ENCODE data around the gene NUP188. TPM values are rescaled to one million over a fixed set of nuclear protein-coding genes. Genes with fewer than 3 reads are reported as not detected.

NUP188 gene
- total RNA-seq, 1 experiment from 2014 or later, result 98.9 TPM

DNA sequence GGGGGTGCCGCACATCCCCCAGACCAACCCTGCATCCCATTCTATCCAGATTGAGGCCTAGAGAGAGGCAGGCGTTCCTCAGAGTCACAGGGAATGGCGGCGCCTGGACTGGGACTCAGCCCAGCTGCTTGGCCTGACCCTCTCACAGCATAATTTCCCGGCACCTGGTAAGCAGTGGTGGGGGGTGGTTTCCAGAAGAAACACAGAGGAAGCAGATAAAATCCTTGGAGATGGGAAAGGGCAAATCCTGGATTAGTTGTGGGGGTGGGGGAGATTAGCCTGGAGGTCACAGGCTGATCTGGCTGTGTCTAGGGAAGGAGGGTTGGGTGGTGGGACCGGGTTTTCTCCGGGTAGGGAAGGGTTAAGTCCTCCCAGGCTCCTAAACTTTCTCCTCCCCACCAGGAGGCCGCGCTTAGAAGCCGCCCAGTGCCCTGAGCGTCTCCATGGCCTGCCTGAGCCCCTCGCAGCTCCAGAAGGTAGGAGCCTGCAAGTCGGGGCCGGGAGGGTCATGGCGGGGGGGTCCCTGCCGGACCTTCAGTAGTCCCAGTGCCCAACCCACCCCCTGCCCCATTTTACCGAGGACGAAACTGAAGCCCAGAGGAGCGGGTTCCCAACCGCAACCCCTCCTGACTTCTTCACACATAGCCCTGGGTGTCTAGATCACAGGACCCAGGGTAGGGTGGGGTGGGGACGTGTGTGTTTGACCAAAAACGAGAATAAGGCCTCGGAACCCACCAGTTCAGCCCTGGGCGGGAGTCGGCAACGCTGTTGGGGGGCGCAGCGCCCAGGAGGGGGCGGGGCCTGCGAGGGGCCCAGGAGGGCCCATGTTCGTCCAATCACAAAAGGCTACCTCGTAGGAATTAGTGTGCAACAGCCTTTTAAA lies 25.4 kb upstream of the NUP188 start:
- POLR2A ChIA-PET, result no interaction called here
- TF ChIP-seq, protein P1, sequence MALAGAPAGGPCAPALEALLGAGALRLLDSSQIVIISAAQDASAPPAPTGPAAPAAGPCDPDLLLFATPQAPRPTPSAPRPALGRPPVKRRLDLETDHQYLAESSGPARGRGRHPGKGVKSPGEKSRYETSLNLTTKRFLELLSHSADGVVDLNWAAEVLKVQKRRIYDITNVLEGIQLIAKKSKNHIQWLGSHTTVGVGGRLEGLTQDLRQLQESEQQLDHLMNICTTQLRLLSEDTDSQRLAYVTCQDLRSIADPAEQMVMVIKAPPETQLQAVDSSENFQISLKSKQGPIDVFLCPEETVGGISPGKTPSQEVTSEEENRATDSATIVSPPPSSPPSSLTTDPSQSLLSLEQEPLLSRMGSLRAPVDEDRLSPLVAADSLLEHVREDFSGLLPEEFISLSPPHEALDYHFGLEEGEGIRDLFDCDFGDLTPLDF (CRISPR knock-in tag; IDR thresholded peaks at IDR 0.05), result no peak
- no peak for TF ChIP-seq NFE2L1 (CRISPR knock-in tag; IDR thresholded peaks at IDR 0.05)
- peak; percentile 65; the same call in 1 of the 2 replicates for TF ChIP-seq ETV6 (CRISPR knock-in tag; IDR thresholded peaks at IDR 0.05)
- TF ChIP-seq, protein P2, sequence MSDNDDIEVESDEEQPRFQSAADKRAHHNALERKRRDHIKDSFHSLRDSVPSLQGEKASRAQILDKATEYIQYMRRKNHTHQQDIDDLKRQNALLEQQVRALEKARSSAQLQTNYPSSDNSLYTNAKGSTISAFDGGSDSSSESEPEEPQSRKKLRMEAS (CRISPR knock-in tag; IDR thresholded peaks at IDR 0.05), result peak; percentile 32; the same call in 1 of the 2 replicates
- TF ChIP-seq, protein P3, sequence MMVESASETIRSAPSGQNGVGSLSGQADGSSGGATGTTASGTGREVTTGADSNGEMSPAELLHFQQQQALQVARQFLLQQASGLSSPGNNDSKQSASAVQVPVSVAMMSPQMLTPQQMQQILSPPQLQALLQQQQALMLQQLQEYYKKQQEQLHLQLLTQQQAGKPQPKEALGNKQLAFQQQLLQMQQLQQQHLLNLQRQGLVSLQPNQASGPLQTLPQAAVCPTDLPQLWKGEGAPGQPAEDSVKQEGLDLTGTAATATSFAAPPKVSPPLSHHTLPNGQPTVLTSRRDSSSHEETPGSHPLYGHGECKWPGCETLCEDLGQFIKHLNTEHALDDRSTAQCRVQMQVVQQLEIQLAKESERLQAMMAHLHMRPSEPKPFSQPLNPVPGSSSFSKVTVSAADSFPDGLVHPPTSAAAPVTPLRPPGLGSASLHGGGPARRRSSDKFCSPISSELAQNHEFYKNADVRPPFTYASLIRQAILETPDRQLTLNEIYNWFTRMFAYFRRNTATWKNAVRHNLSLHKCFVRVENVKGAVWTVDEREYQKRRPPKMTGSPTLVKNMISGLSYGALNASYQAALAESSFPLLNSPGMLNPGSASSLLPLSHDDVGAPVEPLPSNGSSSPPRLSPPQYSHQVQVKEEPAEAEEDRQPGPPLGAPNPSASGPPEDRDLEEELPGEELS (CRISPR knock-in tag; IDR thresholded peaks at IDR 0.05), result 0 out of 2 replicates have a peak, but pooled peaks have one; percentile 47
- TF ChIP-seq FOXP1 (CRISPR knock-in tag; IDR thresholded peaks at IDR 0.05; ENCODE audit: borderline replicate concordance), result peak; percentile 56; the same call in 1 of the 2 replicates
- TF ChIP-seq MYBL2 (CRISPR knock-in tag; IDR thresholded peaks at IDR 0.05), result no peak
- CTCF ChIA-PET, result interaction anchor here (0.6 to 1.9 kb wide), 8 partner anchors 31 to 1493 kb away, joined by 3 to 5 read pairs (median 4); partner anchors contain the start of genes ENDOG and SH3GLB2
- peak; percentile 86 for ATAC-seq
- peak overlapping the region; percentile 75 for H3K4me3 Mint-ChIP-seq
- no peaks in the 10 kb centered on the region for H3K9me3 Mint-ChIP-seq
- peak; percentile 72 for DNase-seq (ENCODE audit: low spot score)
- peaks cover 14% of the 10 kb centered on the region for H3K36me3 Mint-ChIP-seq
- H3K4me1 Mint-ChIP-seq, result peaks cover 12% of the 10 kb centered on the region
- no peaks in the 10 kb centered on the region for H3K27me3 Mint-ChIP-seq (ENCODE audit: low read depth)
- H3K27ac Mint-ChIP-seq, result peak overlapping the region; percentile 69

DNA sequence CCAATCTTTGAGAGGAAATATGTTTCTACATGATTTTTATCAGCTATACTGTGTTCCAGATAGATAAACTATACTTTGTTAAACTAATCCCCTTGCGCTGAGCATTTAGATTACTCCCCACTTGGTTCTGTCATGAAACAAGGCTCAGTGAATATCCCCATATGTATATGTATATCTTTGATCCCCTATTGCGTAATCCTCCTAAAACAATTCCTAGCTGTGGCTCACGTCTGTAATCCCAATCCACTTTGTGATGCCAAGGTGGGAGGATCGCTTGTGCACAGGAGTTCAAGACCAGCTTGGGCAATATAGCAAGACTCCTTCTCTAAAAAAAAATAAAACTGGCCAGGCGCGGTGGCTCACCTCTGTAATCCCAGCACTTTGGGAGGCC lies 24.0 kb upstream of the NUP188 start:
- peak overlapping the region; percentile 75 for H3K4me3 Mint-ChIP-seq
- H3K27ac Mint-ChIP-seq, result no peak overlapping the region
- peaks cover 18% of the 10 kb centered on the region for H3K4me1 Mint-ChIP-seq
- DNase-seq (ENCODE audit: low spot score) (no peak), ATAC-seq (no peak)
- H3K9me3 Mint-ChIP-seq, result no peaks in the 10 kb centered on the region
- CTCF ChIA-PET, result interaction anchor here (0.6 to 1.4 kb wide), 3 partner anchors 46 to 105 kb away, joined by 3 to 4 read pairs (median 3); partner anchors contain the start of genes ENDOG and SH3GLB2
- TF ChIP-seq, protein P4, sequence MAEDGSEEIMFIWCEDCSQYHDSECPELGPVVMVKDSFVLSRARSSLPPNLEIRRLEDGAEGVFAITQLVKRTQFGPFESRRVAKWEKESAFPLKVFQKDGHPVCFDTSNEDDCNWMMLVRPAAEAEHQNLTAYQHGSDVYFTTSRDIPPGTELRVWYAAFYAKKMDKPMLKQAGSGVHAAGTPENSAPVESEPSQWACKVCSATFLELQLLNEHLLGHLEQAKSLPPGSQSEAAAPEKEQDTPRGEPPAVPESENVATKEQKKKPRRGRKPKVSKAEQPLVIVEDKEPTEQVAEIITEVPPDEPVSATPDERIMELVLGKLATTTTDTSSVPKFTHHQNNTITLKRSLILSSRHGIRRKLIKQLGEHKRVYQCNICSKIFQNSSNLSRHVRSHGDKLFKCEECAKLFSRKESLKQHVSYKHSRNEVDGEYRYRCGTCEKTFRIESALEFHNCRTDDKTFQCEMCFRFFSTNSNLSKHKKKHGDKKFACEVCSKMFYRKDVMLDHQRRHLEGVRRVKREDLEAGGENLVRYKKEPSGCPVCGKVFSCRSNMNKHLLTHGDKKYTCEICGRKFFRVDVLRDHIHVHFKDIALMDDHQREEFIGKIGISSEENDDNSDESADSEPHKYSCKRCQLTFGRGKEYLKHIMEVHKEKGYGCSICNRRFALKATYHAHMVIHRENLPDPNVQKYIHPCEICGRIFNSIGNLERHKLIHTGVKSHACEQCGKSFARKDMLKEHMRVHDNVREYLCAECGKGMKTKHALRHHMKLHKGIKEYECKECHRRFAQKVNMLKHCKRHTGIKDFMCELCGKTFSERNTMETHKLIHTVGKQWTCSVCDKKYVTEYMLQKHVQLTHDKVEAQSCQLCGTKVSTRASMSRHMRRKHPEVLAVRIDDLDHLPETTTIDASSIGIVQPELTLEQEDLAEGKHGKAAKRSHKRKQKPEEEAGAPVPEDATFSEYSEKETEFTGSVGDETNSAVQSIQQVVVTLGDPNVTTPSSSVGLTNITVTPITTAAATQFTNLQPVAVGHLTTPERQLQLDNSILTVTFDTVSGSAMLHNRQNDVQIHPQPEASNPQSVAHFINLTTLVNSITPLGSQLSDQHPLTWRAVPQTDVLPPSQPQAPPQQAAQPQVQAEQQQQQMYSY (CRISPR knock-in tag; IDR thresholded peaks at IDR 0.05), result no peak
- TF ChIP-seq, protein P2 (CRISPR knock-in tag; IDR thresholded peaks at IDR 0.05), result no peak
- TF ChIP-seq FOXK1 (CRISPR knock-in tag; IDR thresholded peaks at IDR 0.05) (no peak), ATF1 (CRISPR knock-in tag; IDR thresholded peaks at IDR 0.05) (no peak), ZNF219 (CRISPR knock-in tag; IDR thresholded peaks at IDR 0.05; ENCODE audit: borderline replicate concordance) (no peak), ZNF396 (CRISPR knock-in tag; IDR thresholded peaks at IDR 0.05; ENCODE audit: borderline replicate concordance) (no peak), ZNF263 (CRISPR knock-in tag; IDR thresholded peaks at IDR 0.05; ENCODE audit: low read depth) (no peak)
- TF ChIP-seq, protein P5, sequence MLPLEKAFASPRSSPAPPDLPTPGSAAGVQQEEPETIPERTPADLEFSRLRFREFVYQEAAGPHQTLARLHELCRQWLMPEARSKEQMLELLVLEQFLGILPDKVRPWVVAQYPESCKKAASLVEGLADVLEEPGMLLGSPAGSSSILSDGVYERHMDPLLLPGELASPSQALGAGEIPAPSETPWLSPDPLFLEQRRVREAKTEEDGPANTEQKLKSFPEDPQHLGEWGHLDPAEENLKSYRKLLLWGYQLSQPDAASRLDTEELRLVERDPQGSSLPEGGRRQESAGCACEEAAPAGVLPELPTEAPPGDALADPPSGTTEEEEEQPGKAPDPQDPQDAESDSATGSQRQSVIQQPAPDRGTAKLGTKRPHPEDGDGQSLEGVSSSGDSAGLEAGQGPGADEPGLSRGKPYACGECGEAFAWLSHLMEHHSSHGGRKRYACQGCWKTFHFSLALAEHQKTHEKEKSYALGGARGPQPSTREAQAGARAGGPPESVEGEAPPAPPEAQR (CRISPR knock-in tag; IDR thresholded peaks at IDR 0.05), result no peak
- TF ChIP-seq, protein P6, sequence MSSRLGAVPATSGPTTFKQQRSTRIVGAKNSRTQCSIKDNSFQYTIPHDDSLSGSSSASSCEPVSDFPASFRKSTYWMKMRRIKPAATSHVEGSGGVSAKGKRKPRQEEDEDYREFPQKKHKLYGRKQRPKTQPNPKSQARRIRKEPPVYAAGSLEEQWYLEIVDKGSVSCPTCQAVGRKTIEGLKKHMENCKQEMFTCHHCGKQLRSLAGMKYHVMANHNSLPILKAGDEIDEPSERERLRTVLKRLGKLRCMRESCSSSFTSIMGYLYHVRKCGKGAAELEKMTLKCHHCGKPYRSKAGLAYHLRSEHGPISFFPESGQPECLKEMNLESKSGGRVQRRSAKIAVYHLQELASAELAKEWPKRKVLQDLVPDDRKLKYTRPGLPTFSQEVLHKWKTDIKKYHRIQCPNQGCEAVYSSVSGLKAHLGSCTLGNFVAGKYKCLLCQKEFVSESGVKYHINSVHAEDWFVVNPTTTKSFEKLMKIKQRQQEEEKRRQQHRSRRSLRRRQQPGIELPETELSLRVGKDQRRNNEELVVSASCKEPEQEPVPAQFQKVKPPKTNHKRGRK (CRISPR knock-in tag; IDR thresholded peaks at IDR 0.05; ENCODE audit: borderline replicate concordance), result no peak
- TF ChIP-seq, protein P7, sequence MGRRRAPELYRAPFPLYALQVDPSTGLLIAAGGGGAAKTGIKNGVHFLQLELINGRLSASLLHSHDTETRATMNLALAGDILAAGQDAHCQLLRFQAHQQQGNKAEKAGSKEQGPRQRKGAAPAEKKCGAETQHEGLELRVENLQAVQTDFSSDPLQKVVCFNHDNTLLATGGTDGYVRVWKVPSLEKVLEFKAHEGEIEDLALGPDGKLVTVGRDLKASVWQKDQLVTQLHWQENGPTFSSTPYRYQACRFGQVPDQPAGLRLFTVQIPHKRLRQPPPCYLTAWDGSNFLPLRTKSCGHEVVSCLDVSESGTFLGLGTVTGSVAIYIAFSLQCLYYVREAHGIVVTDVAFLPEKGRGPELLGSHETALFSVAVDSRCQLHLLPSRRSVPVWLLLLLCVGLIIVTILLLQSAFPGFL (CRISPR knock-in tag; IDR thresholded peaks at IDR 0.05; ENCODE audit: borderline replicate concordance), result no peak
- H3K36me3 Mint-ChIP-seq, result 0 out of 2 replicates have a peak, but pooled peaks cover 4% of the 10 kb centered on the region
- POLR2A ChIA-PET, result no interaction called here
- H3K27me3 Mint-ChIP-seq (ENCODE audit: low read depth), result no peaks in the 10 kb centered on the region

Measured in WTC11 (cell line).